Left ventricle myocardium inferior (tissue), 1 donor: ENCODE measurements around the gene SLC47A2. TPM values are rescaled to one million over a fixed set of nuclear protein-coding genes. Genes with fewer than 3 reads are reported as not detected.
A peak's percentile ranks its signal among the peaks of the same experiment; 100 is the strongest.

ENCODE experiments used
- DNase-seq: peaks from one replicate; pipeline ENCODE4 v3.0.0-alpha.2; 2020
- H3K27ac ChIP-seq: fragments of 200-600 bp; replicated peaks from 2 replicates; pipeline ENCODE4 v1.8.0; 2021
- H3K27me3 ChIP-seq: fragments of 200-600 bp; 2 replicates; pipeline ENCODE4 v1.8.0; 2021; ENCODE audit warnings: low read depth
- H3K36me3 ChIP-seq: fragments of 200-600 bp; 2 replicates; pipeline ENCODE4 v1.8.0; 2021
- H3K4me1 ChIP-seq: fragments of 200-600 bp; 2 replicates; pipeline ENCODE4 v1.8.0; 2021
- H3K4me3 ChIP-seq: fragments of 200-600 bp; 2 replicates; pipeline ENCODE4 v1.8.0; 2021; ENCODE audit warnings: mild to moderate bottlenecking, moderate library complexity
- H3K9me3 ChIP-seq: fragments of 200-600 bp; replicated peaks from 2 replicates; pipeline ENCODE4 v1.8.0; 2021
- CTCF ChIP-seq: fragments of 200-600 bp; IDR thresholded peaks from 2 replicates; pipeline ENCODE4 v1.8.0; 2021; ENCODE audit warnings: antibody characterized with exemption, mild to moderate bottlenecking, borderline replicate concordance
- intact Hi-C: fragments of 100-400 bp; cut with micrococcal nuclease; formaldehyde crosslinking; loops from one replicate; pipeline ENCODE4 v1.11.0; 2022
- total RNA-seq: library from RNA; stranded (reverse); fragmentation: NEBNext Ultra II Directional; extraction: Animal tissue kit (Norgen Biotek cat#: 25700); gene quantifications from one replicate; pipeline ENCODE4 v1.2.1, GENCODE V29; 2021
- donor health status: DM: no; HTN: yes; CAD: no; lungs with severe emphysema.

SLC47A2 gene
- total RNA-seq, 1 donor from 2014 or later = not detected

GRCh38 chr17:19739241-19740201 lies 23.1 kb upstream of the SLC47A2 start:
- Histone ChIP-seq H3K36me3 (no peaks in the 10 kb centered on the region), H3K4me3 (no peak overlapping the region), H3K4me1 (peaks cover 3% of the 10 kb centered on the region), H3K9me3 (no peaks in the 10 kb centered on the region), H3K27ac (no peak overlapping the region), H3K27me3 (no peaks in the 10 kb centered on the region)
- no peak for TF ChIP-seq CTCF
- intact Hi-C loops = no loop called here
- no peak for DNase-seq

GRCh38 chr17:19738757-19739156 lies 22.4 kb upstream of the SLC47A2 start:
- intact Hi-C loops = no loop called here
- no peaks in the 10 kb centered on the region for H3K27me3 ChIP-seq
- TF ChIP-seq CTCF = no peak
- H3K36me3 ChIP-seq = no peaks in the 10 kb centered on the region
- H3K4me3 ChIP-seq = no peak overlapping the region
- no peak for DNase-seq
- no peak overlapping the region for H3K27ac ChIP-seq
- no peaks in the 10 kb centered on the region for H3K9me3 ChIP-seq
- H3K4me1 ChIP-seq = no peaks in the 10 kb centered on the region

GRCh38 chr17:19738073-19738449 lies 21.7 kb upstream of the SLC47A2 start:
- intact Hi-C loops = no loop called here
- Histone ChIP-seq H3K9me3 (no peaks in the 10 kb centered on the region), H3K27ac (no peak overlapping the region), H3K27me3 (no peaks in the 10 kb centered on the region), H3K36me3 (no peaks in the 10 kb centered on the region), H3K4me3 (no peak overlapping the region), H3K4me1 (no peaks in the 10 kb centered on the region)
- no peak for TF ChIP-seq CTCF
- no peak for DNase-seq

- H3K9me3 ChIP-seq = no peaks in the 10 kb centered on the region
- no peaks in the 10 kb centered on the region for H3K4me1 ChIP-seq
- intact Hi-C loops = no loop called here
- no peaks in the 10 kb centered on the region for H3K36me3 ChIP-seq
- no peak overlapping the region for H3K4me3 ChIP-seq
- peak; percentile 11 for DNase-seq
- TF ChIP-seq CTCF = no peak
- no peak overlapping the region for H3K27ac ChIP-seq
- H3K27me3 ChIP-seq = no peaks in the 10 kb centered on the region
These were observed 21.1 kb upstream of the SLC47A2 start for GRCh38 chr17:19737305-19738072.

- Histone ChIP-seq H3K27me3 (no peaks in the 10 kb centered on the region), H3K4me3 (no peak overlapping the region), H3K4me1 (no peaks in the 10 kb centered on the region), H3K27ac (no peak overlapping the region), H3K9me3 (no peaks in the 10 kb centered on the region), H3K36me3 (no peaks in the 10 kb centered on the region)
- peak; percentile 10 for DNase-seq
- intact Hi-C loops = no loop called here
- no peak for TF ChIP-seq CTCF
These were observed 19.7 kb upstream of the SLC47A2 start for GRCh38 chr17:19736071-19736470.
